C4-2B (cell line): ENCODE measurements around the gene CDH23.

Experiments used
- CTCF ChIP-seq: fragments of 450-650 bp; conservative IDR thresholded peaks from 2 replicates; pipeline ENCODE4 v1.5.1; 2017; ENCODE audit warnings: mild to moderate bottlenecking
- ZFX ChIP-seq: fragments of 450-650 bp; IDR thresholded peaks from 2 replicates; pipeline ENCODE4 v1.6.1; 2017

DNA sequence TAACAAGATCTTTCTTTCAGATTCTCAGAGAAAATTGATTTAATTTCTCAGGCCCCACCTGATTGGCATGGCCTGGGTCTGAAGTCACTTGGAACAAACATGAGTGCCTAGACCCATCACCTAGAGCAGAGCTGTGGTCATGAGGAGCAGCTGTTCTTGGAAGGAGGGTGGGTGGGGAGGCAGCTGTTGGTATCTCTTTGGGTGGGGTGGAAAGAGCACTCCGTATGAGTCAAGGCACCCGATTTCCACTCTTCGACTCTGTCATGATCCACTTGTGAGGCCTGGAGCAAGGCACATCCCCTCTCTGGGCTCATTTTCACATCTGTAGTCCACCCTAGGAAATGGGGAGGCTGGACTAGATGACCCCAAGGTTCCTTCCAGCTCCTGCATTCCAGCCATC is 166.2 kb downstream of the CDH23 start:
- TF ChIP-seq CTCF (no peak), ZFX (no peak)
